B cell (primary cell): ENCODE data around the gene DPYSL3. TPM values are rescaled to one million over a fixed set of nuclear protein-coding genes. Genes with fewer than 3 reads are reported as not detected.

Experiments used
- ATAC-seq: fragments of 200-7000 bp; cut with Tn5 transposase; one replicate; pipeline ENCODE4 v1.10.0; 2021; ENCODE audit warnings: low read depth, mild to moderate bottlenecking, moderate number of reproducible peaks, moderate library complexity
- CTCF ChIA-PET: fragments of 350-600 bp; sonication (Branson Sonifier 250); formaldehyde crosslinking; loops from one replicate; lab custom pipeline; 2021; ENCODE audit warnings: antibody characterized with exemption, inconsistent platforms; lab: Charles Lee
- POLR2A ChIA-PET: fragments of 350-600 bp; sonication (Branson Sonifier 250); formaldehyde crosslinking; loops from one replicate; lab custom pipeline; 2021; ENCODE audit warnings: antibody characterized with exemption; lab: Charles Lee
- DNase-seq: peaks from one replicate; pipeline ENCODE4 v3.0.0; 2013
- H2AFZ ChIP-seq: 2 replicates; pipeline ENCODE4 v1.6.1; 2012; ENCODE audit warnings: mild to moderate bottlenecking, low read depth, low read length; ENCODE audit not compliant: insufficient read depth, poor library complexity, severe bottlenecking
- H3K27ac ChIP-seq, 2 donors: 1 replicate in 1 of 2; 2 replicates in 1 of 2; pipeline ENCODE4 v1.5.1; 2012 to 2013; ENCODE audit warnings: low read length in 2 of 2, mild to moderate bottlenecking in 2 of 2, moderate library complexity in 1 of 2
- H3K27me3 ChIP-seq, 4 experiments: fragments of 200-600 bp in 1 of 4; sonication (generic) in 1 of 4; replicated peaks in 1 of 4; 1 replicate in 2 of 4; 2 replicates in 2 of 4; pipeline versions ENCODE4 v1.6.1 to v1.7.0; 2013 to 2016; ENCODE audit warnings: low read length in 3 of 4, mild to moderate bottlenecking in 2 of 4, mixed read lengths in 1 of 4, moderate library complexity in 1 of 4; ENCODE audit not compliant: insufficient read depth in 4 of 4, control insufficient read depth in 3 of 4; ENCODE audit errors: control extremely low read depth in 1 of 4
- H3K36me3 ChIP-seq, 2 experiments: replicated peaks in 1 of 2; 1 replicate in 1 of 2; 2 replicates in 1 of 2; pipeline versions ENCODE4 v1.6.1 to v1.7.1; 2013; ENCODE audit warnings: low read length in 1 of 2; ENCODE audit not compliant: insufficient read depth in 2 of 2, control insufficient read depth in 1 of 2; ENCODE audit errors: control extremely low read depth in 1 of 2, extremely low read depth in 1 of 2
- H3K4me1 ChIP-seq, 2 donors: fragments of 200-600 bp in 1 of 2; sonication (generic) in 1 of 2; 1 replicate in 1 of 2; 2 replicates in 1 of 2; pipeline versions ENCODE4 v1.5.1 to v1.6.1; 2013 to 2017; ENCODE audit warnings: low read length in 2 of 2; ENCODE audit not compliant: control insufficient read depth in 2 of 2, insufficient read depth in 2 of 2
- H3K4me2 ChIP-seq: replicated peaks from 2 replicates; pipeline ENCODE3; 2012; ENCODE audit warnings: mild to moderate bottlenecking, low read depth, low read length; ENCODE audit not compliant: poor library complexity, severe bottlenecking
- H3K4me3 ChIP-seq, 5 experiments: fragments of 200-600 bp in 1 of 5; sonication (generic) in 1 of 5; 1 replicate in 3 of 5; 2 replicates in 2 of 5; pipeline versions ENCODE4 v1.5.1 to v1.7.0; 2011 to 2016; ENCODE audit warnings: low read length in 4 of 5, mild to moderate bottlenecking in 4 of 5, low read depth in 2 of 5, control low read depth in 1 of 5, moderate library complexity in 1 of 5; ENCODE audit not compliant: insufficient read depth in 1 of 5; ENCODE audit errors: control extremely low read depth in 1 of 5, extremely low read depth in 1 of 5
- H3K79me2 ChIP-seq: fragments of 200-600 bp; sonication (generic); one replicate; pipeline ENCODE4 v1.6.0; 2016; ENCODE audit warnings: low read length; ENCODE audit not compliant: control insufficient read depth, insufficient read depth
- H3K9ac ChIP-seq: fragments of 200-600 bp; sonication (generic); 2 replicates; pipeline ENCODE4 v1.6.1; 2017; ENCODE audit warnings: mild to moderate bottlenecking, low read length, moderate library complexity
- H3K9me3 ChIP-seq, 3 donors: one replicate each; pipeline versions ENCODE4 v1.6.1 to v1.7.1; 2013; ENCODE audit warnings: low read length in 2 of 3; ENCODE audit not compliant: control insufficient read depth in 2 of 3, insufficient read depth in 1 of 3; ENCODE audit errors: control extremely low read depth in 1 of 3
- H4K20me1 ChIP-seq: 2 replicates; pipeline ENCODE4 v1.6.0; 2012; ENCODE audit warnings: mild to moderate bottlenecking, low read length; ENCODE audit not compliant: insufficient read depth, control insufficient read depth, poor library complexity, severe bottlenecking
- H3K27ac Mint-ChIP-seq: one replicate; pipeline ENCODE4 v1.8.0; 2021; ENCODE audit warnings: mixed read lengths
- H3K27me3 Mint-ChIP-seq: one replicate; pipeline ENCODE4 v1.8.0; 2021; ENCODE audit warnings: mixed read lengths
- H3K4me1 Mint-ChIP-seq: one replicate; pipeline ENCODE4 v1.8.0; 2021; ENCODE audit warnings: mixed read lengths
- H3K4me3 Mint-ChIP-seq: one replicate; pipeline ENCODE4 v1.8.0; 2021; ENCODE audit warnings: mixed read lengths
- H3K9me3 Mint-ChIP-seq: one replicate; pipeline ENCODE4 v1.8.0; 2022; ENCODE audit warnings: mixed read lengths; ENCODE audit not compliant: insufficient read depth
- CTCF ChIP-seq: fragments of 200-600 bp; IDR thresholded peaks from one replicate; pipeline ENCODE4 v1.8.0; 2022; ENCODE audit warnings: antibody characterized with exemption, mild to moderate bottlenecking
- EZH2 ChIP-seq: IDR thresholded peaks from 2 replicates; pipeline ENCODE4 v1.6.1; 2012; ENCODE audit warnings: borderline replicate concordance, low read depth, mild to moderate bottlenecking, moderate library complexity, low read length; ENCODE audit not compliant: insufficient read depth, poor library complexity, severe bottlenecking
- WGBS: methylation state at CpG from one replicate; pipeline ENCODE4 v1.1.5; 2013; ENCODE audit warnings: missing lambda C conversion rate; ENCODE audit not compliant: insufficient coverage; 5-methylcytosine and 5-hydroxymethylcytosine counted together
- intact Hi-C: fragments of 100-400 bp; cut with micrococcal nuclease; formaldehyde crosslinking; loops from one replicate; pipeline ENCODE4 v1.10.0; 2022
- polyA plus RNA-seq: library from polyadenylated mRNA; depleted of rRNA; stranded (reverse); fragments of >200 nt; gene quantifications from 2 replicates; pipeline ENCODE4 v1.2.3, GENCODE V29; 2012
- total RNA-seq, 2 donors: library from RNA; stranded (reverse); fragments of 120-200 nt in 1 of 2; gene quantifications; 1 replicate in 1 of 2; 2 replicates in 1 of 2; pipeline versions ENCODE4 v1.2.3 to v1.2.4, GENCODE V29; 2013 to 2022

Gene DPYSL3
- total and polyA plus RNA-seq, 2 donors (not counting 1 experiment from before 2014, with no cell fraction given): not detected

- POLR2A ChIA-PET: no interaction called here
- Histone ChIP-seq H3K9ac (no peak overlapping the region), H3K36me3 (no peaks in the 10 kb centered on the region), H3K4me3 (no peak overlapping the region), H4K20me1 (no peaks in the 10 kb centered on the region), H3K4me2 (no peak overlapping the region), H3K27me3 (no peaks in the 10 kb centered on the region), H3K27ac (no peak overlapping the region), H2AFZ (no peak overlapping the region), H3K9me3 (no peaks in the 10 kb centered on the region), H3K4me1 (no peaks in the 10 kb centered on the region), H3K79me2 (no peaks in the 10 kb centered on the region)
- TF ChIP-seq EZH2 (no peak), CTCF (no peak)
- DNase-seq: no peak
- H3K27ac Mint-ChIP-seq: no peak overlapping the region
- H3K27me3 Mint-ChIP-seq: no peaks in the 10 kb centered on the region
- ATAC-seq: no peak
- H3K9me3 Mint-ChIP-seq: no peaks in the 10 kb centered on the region
- WGBS: 100% methylated on average over 1 of the region's 7 CpGs
- intact Hi-C loops: no loop called here
- H3K4me3 Mint-ChIP-seq: no peak overlapping the region
- CTCF ChIA-PET: no interaction called here
- H3K4me1 Mint-ChIP-seq: no peaks in the 10 kb centered on the region
Observed at GRCh38 chr5:147530530-147531389, 20.9 kb upstream of the DPYSL3 start.

GRCh38 chr5:147523069-147523468 is 13.2 kb upstream of the DPYSL3 start:
- TF ChIP-seq CTCF: no peak
- no peak for TF ChIP-seq EZH2
- H3K4me3 Mint-ChIP-seq: no peak overlapping the region
- Histone ChIP-seq H3K4me2 (no peak overlapping the region), H2AFZ (no peak overlapping the region), H3K9me3 (no peaks in the 10 kb centered on the region), H3K27me3 (no peaks in the 10 kb centered on the region), H3K9ac (no peak overlapping the region), H3K4me3 (no peak overlapping the region), H3K79me2 (no peaks in the 10 kb centered on the region), H3K36me3 (no peaks in the 10 kb centered on the region), H3K4me1 (no peaks in the 10 kb centered on the region), H4K20me1 (no peaks in the 10 kb centered on the region), H3K27ac (no peak overlapping the region)
- no peaks in the 10 kb centered on the region for H3K4me1 Mint-ChIP-seq
- CTCF ChIA-PET: no interaction called here
- H3K27ac Mint-ChIP-seq: no peak overlapping the region
- intact Hi-C loops: no loop called here
- H3K27me3 Mint-ChIP-seq: peaks cover 12% of the 10 kb centered on the region
- no peaks in the 10 kb centered on the region for H3K9me3 Mint-ChIP-seq
- DNase-seq: no peak
- ATAC-seq: no peak
- WGBS: no CpG with 5 or more reads among the region's 4 CpGs
- POLR2A ChIA-PET: no interaction called here
